Lung (tissue), 12 donors: Measurements from ENCODE around the gene CRY2. TPM values are rescaled to one million over a fixed set of nuclear protein-coding genes. Genes with fewer than 3 reads are reported as not detected.

Experiments
- ATAC-seq: fragments of 200-7000 bp; cut with Tn5 transposase; one replicate; pipeline ENCODE4 v1.9.1; 2020; ENCODE audit warnings: moderate number of reproducible peaks; ENCODE audit not compliant: insufficient read depth, low FRiP score
- DNase-seq, 3 donors: peaks; one replicate each; pipeline ENCODE4 v3.0.0-alpha.2; 2013 to 2017
- H3K27ac ChIP-seq, 2 donors: one replicate each; pipeline ENCODE4 v1.5.1; 2013; ENCODE audit warnings: mild to moderate bottlenecking in 2 of 2, moderate library complexity in 2 of 2, control low read depth in 1 of 2, inconsistent platforms in 1 of 2, low read depth in 1 of 2, low read length in 1 of 2
- H3K27me3 ChIP-seq, 3 donors: one replicate each; pipeline ENCODE4 v1.5.1; 2013; ENCODE audit warnings: low read length in 2 of 3; ENCODE audit not compliant: control insufficient read depth in 3 of 3, insufficient read depth in 3 of 3
- H3K36me3 ChIP-seq, 4 donors: one replicate each; pipeline ENCODE4 v1.5.1; 2013; ENCODE audit warnings: low read length in 4 of 4, mild to moderate bottlenecking in 1 of 4, moderate library complexity in 1 of 4; ENCODE audit not compliant: control insufficient read depth in 4 of 4, insufficient read depth in 4 of 4
- H3K4me1 ChIP-seq, 5 donors: one replicate each; pipeline ENCODE4 v1.5.1; 2013; ENCODE audit warnings: low read length in 5 of 5, mild to moderate bottlenecking in 2 of 5, moderate library complexity in 1 of 5; ENCODE audit not compliant: control insufficient read depth in 5 of 5, insufficient read depth in 5 of 5
- H3K4me3 ChIP-seq: one replicate; pipeline ENCODE4 v1.5.1; 2013; ENCODE audit warnings: mild to moderate bottlenecking, control low read depth, moderate library complexity
- H3K9ac ChIP-seq, 2 donors: one replicate each; pipeline ENCODE4 v1.5.1; 2013; ENCODE audit warnings: low read length in 2 of 2, control low read depth in 1 of 2; ENCODE audit not compliant: insufficient read depth in 1 of 2
- H3K9me3 ChIP-seq, 4 donors: one replicate each; pipeline ENCODE4 v1.5.1; 2013; ENCODE audit warnings: low read length in 3 of 4, mild to moderate bottlenecking in 1 of 4, moderate library complexity in 1 of 4; ENCODE audit not compliant: control insufficient read depth in 4 of 4, insufficient read depth in 3 of 4
- CTCF ChIP-seq: IDR thresholded peaks from 2 replicates; pipeline ENCODE4 v1.5.1; 2012; ENCODE audit warnings: mild to moderate bottlenecking; ENCODE audit errors: control extremely low read depth, extremely low read depth
- WGBS, 2 donors: extraction: QIAGEN DNeasy Blood & Tissue Kit; methylation state at CpG; one replicate each; pipeline ENCODE4 v1.1.7; 2013; 5-methylcytosine and 5-hydroxymethylcytosine counted together
- polyA plus RNA-seq, 2 donors: library from polyadenylated mRNA; stranded (reverse); fragments of 200-250 nt; gene quantifications; one replicate each; pipeline ENCODE4 v1.2.1, GENCODE V29; 2013
- total RNA-seq, 2 donors: library from RNA; depleted of rRNA in 1 of 2; stranded (reverse); fragments of >200 nt in 1 of 2; gene quantifications; one replicate each; pipeline ENCODE4 v1.2.1, GENCODE V29; 2014 to 2021
- donor health status: control.
- donor health status: control.
- donor health status: Bipolar disorder and iron deficiency.
- donor health status: healthy.
- donor health status: DM: yes; HTN: yes; CAD: no.

Gene CRY2
- total and polyA plus RNA-seq, 4 donors = 16.2 to 55.0 (median 34.2) TPM

GRCh38 chr11:45853332-45854219, 6.3 kb downstream of the CRY2 start:
- peaks cover 22 to 42% (median 27%) of the 10 kb centered on the region in 5 donors for H3K4me1 ChIP-seq
- H3K27ac ChIP-seq = peak overlapping the region; percentile 2 to 80
- DNase-seq = no peak
- H3K4me3 ChIP-seq = no peak overlapping the region
- no peak for ATAC-seq
- WGBS, 2 donors = 81 to 94% methylated on average over 7 of the region's 7 CpGs
- no peaks in the 10 kb centered on the region for H3K9me3 ChIP-seq
- no peak for TF ChIP-seq CTCF
- no peaks in the 10 kb centered on the region for H3K27me3 ChIP-seq
- no peak overlapping the region for H3K9ac ChIP-seq
- peaks cover 0 to 14% (median 7%) of the 10 kb centered on the region in 4 donors for H3K36me3 ChIP-seq

DNA sequence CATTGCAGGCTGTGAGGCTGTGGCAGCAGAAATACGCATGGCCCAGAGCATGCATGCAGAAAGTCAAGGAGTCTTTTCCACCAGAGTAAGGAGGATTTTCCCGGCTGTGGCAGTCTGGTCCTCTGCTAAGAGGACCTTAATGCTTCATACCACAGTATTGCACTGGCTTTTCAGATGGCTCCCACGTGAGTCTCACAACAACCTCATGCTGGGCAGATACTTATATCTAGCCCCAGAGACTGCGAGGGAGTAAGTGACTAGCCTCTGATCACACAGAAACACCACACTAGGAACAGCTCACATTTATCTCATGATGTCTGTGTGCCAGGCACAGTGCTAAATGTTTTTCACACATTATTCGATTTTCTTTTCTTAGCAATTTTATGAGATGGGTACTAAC, 8.0 kb downstream of the CRY2 start:
- ATAC-seq (no peak), DNase-seq (no peak)
- no peak for TF ChIP-seq CTCF
- no peak overlapping the region for H3K4me3 ChIP-seq
- no peaks in the 10 kb centered on the region for H3K9me3 ChIP-seq
- H3K9ac ChIP-seq = no peak overlapping the region
- 63 to 74% methylated on average over 5 of the region's 5 CpGs for WGBS, 2 donors
- H3K27me3 ChIP-seq = no peaks in the 10 kb centered on the region
- H3K36me3 ChIP-seq = peaks cover 0 to 19% (median 8%) of the 10 kb centered on the region in 4 donors
- peaks cover 28 to 55% (median 38%) of the 10 kb centered on the region in 5 donors for H3K4me1 ChIP-seq
- H3K27ac ChIP-seq = peak overlapping the region; percentile 34 to 42

GRCh38 chr11:45856044-45856468, 8.8 kb downstream of the CRY2 start:
- ATAC-seq (no peak), DNase-seq (no peak)
- no peak for TF ChIP-seq CTCF
- Histone ChIP-seq H3K4me1 (peaks cover 32 to 49% (median 38%) of the 10 kb centered on the region in 5 donors), H3K36me3 (peaks cover 0 to 23% (median 8%) of the 10 kb centered on the region in 4 donors), H3K27me3 (no peaks in the 10 kb centered on the region), H3K27ac (peak overlapping the region; percentile 41 to 42), H3K9ac (no peak overlapping the region), H3K4me3 (no peak overlapping the region), H3K9me3 (no peaks in the 10 kb centered on the region)
- 90 to 92% methylated on average over 6 of the region's 6 CpGs for WGBS, 2 donors
